OCI-LY7 (cell line): Measurements from ENCODE around the gene FAAP100. TPM values are rescaled to one million over a fixed set of nuclear protein-coding genes. Genes with fewer than 3 reads are reported as not detected.

Experiments
- BruUV-seq: library from RNA; stranded (reverse); fragments of 400-500 nt; replicated peaks from 2 replicates; lab custom pipeline; 2021; lab: Mats Ljungman, UMichigan
- CTCF ChIA-PET: fragments of 300-600 bp; sonication (Branson Sonifier 250); formaldehyde crosslinking; loops from one replicate; lab custom pipeline; 2022; ENCODE audit warnings: antibody characterized with exemption; ENCODE audit not compliant: unreplicated experiment; lab: Charles Lee
- POLR2A ChIA-PET: fragments of 300-600 bp; sonication (Branson Sonifier 250); formaldehyde crosslinking; loops from one replicate; lab custom pipeline; 2022; ENCODE audit warnings: antibody characterized with exemption; lab: Charles Lee
- DNase-seq: peaks from one replicate; pipeline ENCODE4 v3.0.0-alpha.2; 2015; ENCODE audit warnings: low spot score
- H2AFZ ChIP-seq: fragments of 200-600 bp; sonication (generic), shearing (Covaris generic); 2 replicates; pipeline ENCODE4 v1.6.1; 2014; ENCODE audit warnings: mild to moderate bottlenecking, antibody characterized with exemption, low read length, moderate library complexity
- H3K27ac ChIP-seq: fragments of 200-600 bp; sonication (generic); 2 replicates; pipeline ENCODE4 v1.5.1; 2014; ENCODE audit warnings: mixed run types, low read depth, mild to moderate bottlenecking, moderate library complexity, low read length, inconsistent platforms; ENCODE audit not compliant: poor library complexity, severe bottlenecking
- H3K36me3 ChIP-seq: fragments of 200-600 bp; sonication (generic); 2 replicates; pipeline ENCODE4 v1.6.1; 2014; ENCODE audit warnings: mild to moderate bottlenecking, antibody characterized with exemption, low read length, moderate library complexity, mixed read lengths; ENCODE audit not compliant: insufficient read depth
- H3K4me1 ChIP-seq: fragments of 200-600 bp; sonication (generic); 2 replicates; pipeline ENCODE4 v1.5.1; 2014; ENCODE audit warnings: mild to moderate bottlenecking, low read length; ENCODE audit not compliant: insufficient read depth, poor library complexity, severe bottlenecking
- H3K4me2 ChIP-seq: fragments of 200-600 bp; sonication (generic); 2 replicates; pipeline ENCODE4 v1.6.1; 2014; ENCODE audit warnings: mild to moderate bottlenecking, low read length
- H3K4me3 ChIP-seq: fragments of 200-600 bp; sonication (generic); 2 replicates; pipeline ENCODE4 v1.5.1; 2014; ENCODE audit warnings: mild to moderate bottlenecking, low read depth, low read length; ENCODE audit not compliant: poor library complexity, severe bottlenecking
- H3K79me2 ChIP-seq: fragments of 200-600 bp; sonication (generic); 2 replicates; pipeline ENCODE4 v1.6.1; 2016; ENCODE audit warnings: low read depth, mild to moderate bottlenecking, low read length, moderate library complexity, mixed read lengths; ENCODE audit not compliant: insufficient read depth
- H3K9me2 ChIP-seq: fragments of 200-600 bp; sonication (generic); 2 replicates; pipeline ENCODE4 v1.6.1; 2016; ENCODE audit warnings: mild to moderate bottlenecking, low read length, mixed read lengths; ENCODE audit not compliant: insufficient read depth
- H3K9me3 ChIP-seq: fragments of 200-600 bp; sonication (generic); 2 replicates; pipeline ENCODE4 v1.6.1; 2014; ENCODE audit warnings: mild to moderate bottlenecking, mixed run types, low read length, mixed read lengths
- H4K20me1 ChIP-seq: fragments of 200-600 bp; sonication (generic); 2 replicates; pipeline ENCODE4 v1.6.1; 2014; ENCODE audit warnings: mild to moderate bottlenecking, antibody characterized with exemption, low read length, moderate library complexity, mixed read lengths; ENCODE audit not compliant: insufficient read depth
- CTCF ChIP-seq: fragments of 200-600 bp; sonication (generic); conservative IDR thresholded peaks from 2 replicates; pipeline ENCODE4 v1.5.1; 2014; ENCODE audit warnings: mild to moderate bottlenecking, antibody characterized with exemption, low read length, moderate library complexity, mixed read lengths
- EZH2phosphoT487 ChIP-seq: fragments of 200-600 bp; sonication (generic); IDR thresholded peaks from 2 replicates; pipeline ENCODE4 v1.6.1; 2018; ENCODE audit warnings: low read depth, borderline replicate concordance, mild to moderate bottlenecking, mixed run types, antibody characterized with exemption, low read length, moderate library complexity, mixed read lengths
- intact Hi-C: fragments of 100-400 bp; cut with micrococcal nuclease; formaldehyde crosslinking; loops from one replicate; pipeline ENCODE4 v1.10.0; 2022; ENCODE audit not compliant: unreplicated experiment
- total RNA-seq, 2 experiments: library from RNA; depleted of rRNA in 1 of 2; stranded (reverse); fragments of >200 nt in 1 of 2; shearing (Covaris generic) in 1 of 2; gene quantifications; 2 replicates each; pipeline ENCODE4 v1.2.3, GENCODE V29; 2014 to 2022

The FAAP100 gene
- total RNA-seq, 2 experiments from 2014 or later: 65.2 to 74.2 TPM

GRCh38 chr17:81537856-81538555 lies 14.1 kb downstream of the FAAP100 start:
- POLR2A ChIA-PET: interaction anchor here (0.6 kb wide), 1 partner anchor 166 kb away, joined by 3 read pairs; no protein-coding TSS in a partner anchor
- intact Hi-C loops: no loop called here
- BruUV-seq: no TSS peak

GRCh38 chr17:81537343-81537855 lies 14.8 kb downstream of the FAAP100 start:
- no peak overlapping the region for H3K27ac ChIP-seq
- no peaks in the 10 kb centered on the region for H3K9me2 ChIP-seq
- ChIA-PET POLR2A (no interaction called here), CTCF (no interaction called here)
- H4K20me1 ChIP-seq: no peaks in the 10 kb centered on the region
- intact Hi-C loops: no loop called here
- no peak overlapping the region for H3K4me3 ChIP-seq
- BruUV-seq: no TSS peak
- peaks cover 17% of the 10 kb centered on the region; the same call in 1 of the 2 replicates for H3K36me3 ChIP-seq
- peak; percentile 69 for TF ChIP-seq CTCF
- TF ChIP-seq EZH2phosphoT487: no peak
- no peaks in the 10 kb centered on the region for H3K79me2 ChIP-seq
- H3K4me2 ChIP-seq: no peak overlapping the region
- peaks cover 14% of the 10 kb centered on the region for H3K4me1 ChIP-seq
- peak; percentile 58 for DNase-seq
- no peaks in the 10 kb centered on the region for H3K9me3 ChIP-seq
- no peak overlapping the region for H2AFZ ChIP-seq

More at GRCh38 chr17:81537856-81538555, 14.1 kb downstream of the FAAP100 start:
- Histone ChIP-seq H3K36me3 (peaks cover 21% of the 10 kb centered on the region; the same call in 1 of the 2 replicates), H4K20me1 (no peaks in the 10 kb centered on the region), H3K9me2 (no peaks in the 10 kb centered on the region), H2AFZ (no peak overlapping the region), H3K79me2 (no peaks in the 10 kb centered on the region), H3K4me3 (no peak overlapping the region), H3K27ac (no peak overlapping the region), H3K9me3 (no peaks in the 10 kb centered on the region), H3K4me2 (no peak overlapping the region), H3K4me1 (peaks cover 14% of the 10 kb centered on the region)
- peak; percentile 35 for DNase-seq
- TF ChIP-seq CTCF: peak; percentile 30; the same call in 1 of the 2 replicates
- no peak for TF ChIP-seq EZH2phosphoT487
- CTCF ChIA-PET: no interaction called here
